GM19035 (cell line): ENCODE results near the gene PIGN.
A peak's percentile ranks its signal among the peaks of the same experiment; 100 is the strongest.
"Not testable (repeated sequence)": the region's sequence is repeated elsewhere in the genome, so short reads cannot be mapped to it uniquely, and the experiment has no call there.

Source experiments
- ATAC-seq: cut with Tn5 transposase; IDR thresholded peaks from one replicate; pipeline ENCODE4 v1.9.1; 2021; ENCODE audit not compliant: unreplicated experiment

The PIGN gene

GRCh38 chr18:62179213-62179612 lies 7.6 kb downstream of the PIGN start:
- ATAC-seq, result no peak

GRCh38 chr18:62177271-62177670 lies 9.6 kb downstream of the PIGN start:
- ATAC-seq, result no peak

- no peak for ATAC-seq
Observed at GRCh38 chr18:62175521-62175920, 11.3 kb downstream of the PIGN start.

GRCh38 chr18:62172298-62172697 lies 14.6 kb downstream of the PIGN start:
- ATAC-seq, result no peak

- no peak for ATAC-seq
Observed at GRCh38 chr18:62170857-62171256, 16.0 kb downstream of the PIGN start.

- not testable (repeated sequence) for ATAC-seq
Observed at GRCh38 chr18:62166524-62166923, 20.3 kb downstream of the PIGN start.

GRCh38 chr18:62165583-62165982 lies 21.3 kb downstream of the PIGN start:
- no peak for ATAC-seq

- ATAC-seq, result no peak
Observed at GRCh38 chr18:62164855-62165487, 21.9 kb downstream of the PIGN start.

- no peak for ATAC-seq
Observed at GRCh38 chr18:62164310-62164709, 22.5 kb downstream of the PIGN start.

- no peak for ATAC-seq
Observed at GRCh38 chr18:62157843-62158242, 29.0 kb downstream of the PIGN start.

- ATAC-seq, result no peak
Observed at GRCh38 chr18:62152844-62153243, 34.0 kb downstream of the PIGN start.

GRCh38 chr18:62151068-62151771 lies 35.6 kb downstream of the PIGN start:
- ATAC-seq, result no peak

GRCh38 chr18:62144338-62144737 lies 42.5 kb downstream of the PIGN start:
- no peak for ATAC-seq

GRCh38 chr18:62140259-62140658 lies 46.6 kb downstream of the PIGN start:
- no peak for ATAC-seq

- ATAC-seq, result no peak
Observed at GRCh38 chr18:62138461-62139235, 48.2 kb downstream of the PIGN start.

- peak; percentile 77 for ATAC-seq
Observed at GRCh38 chr18:62131301-62131909, 55.5 kb downstream of the PIGN start.

- no peak for ATAC-seq
Observed at GRCh38 chr18:62128157-62128556, 58.7 kb downstream of the PIGN start.

GRCh38 chr18:62126737-62127136 lies 60.1 kb downstream of the PIGN start:
- no peak for ATAC-seq

GRCh38 chr18:62125702-62126101 lies 61.2 kb downstream of the PIGN start:
- no peak for ATAC-seq

GRCh38 chr18:62122330-62122729 lies 64.5 kb downstream of the PIGN start:
- ATAC-seq, result no peak

- no peak for ATAC-seq
Observed at GRCh38 chr18:62119884-62120283, 67.0 kb downstream of the PIGN start.

- ATAC-seq, result no peak
Observed at GRCh38 chr18:62118328-62118727, 68.5 kb downstream of the PIGN start.
